IPS DF 4.7 (cell line): Measurements from ENCODE around the gene RNF112.
"Not testable (repeated sequence)": the region's sequence is repeated elsewhere in the genome, so short reads cannot be mapped to it uniquely, and the experiment has no call there.

Experiments
- DNase-seq: peaks from one replicate; pipeline ENCODE4 v3.0.0-alpha.2; 2013; ENCODE audit warnings: low spot score; ENCODE audit errors: extremely low read depth

RNF112 gene

GRCh38 chr17:19447085-19447583 lies 36.1 kb downstream of the RNF112 start:
- DNase-seq: no peak

- DNase-seq: no peak
Observed at GRCh38 chr17:19448341-19449268, 37.6 kb downstream of the RNF112 start.

- no peak for DNase-seq
Observed at GRCh38 chr17:19449656-19450055, 38.6 kb downstream of the RNF112 start.

GRCh38 chr17:19453296-19453695 lies 42.3 kb downstream of the RNF112 start:
- DNase-seq: no peak

- DNase-seq: no peak
Observed at GRCh38 chr17:19454074-19454473, 43.0 kb downstream of the RNF112 start.

GRCh38 chr17:19456016-19456927 lies 45.2 kb downstream of the RNF112 start:
- DNase-seq: no peak

GRCh38 chr17:19457046-19457445 lies 46.0 kb downstream of the RNF112 start:
- no peak for DNase-seq

GRCh38 chr17:19457830-19458271 lies 46.8 kb downstream of the RNF112 start:
- no peak for DNase-seq

GRCh38 chr17:19458481-19458880 lies 47.4 kb downstream of the RNF112 start:
- not testable (repeated sequence) for DNase-seq

- not testable (repeated sequence) for DNase-seq
Observed at GRCh38 chr17:19459018-19459655, 48.1 kb downstream of the RNF112 start.

- no peak for DNase-seq
Observed at GRCh38 chr17:19460700-19461099, 49.7 kb downstream of the RNF112 start.

GRCh38 chr17:19461116-19461515 lies 50.1 kb downstream of the RNF112 start:
- no peak for DNase-seq

- DNase-seq: no peak
Observed at GRCh38 chr17:19461681-19462080, 50.6 kb downstream of the RNF112 start.

GRCh38 chr17:19462456-19463035 lies 51.5 kb downstream of the RNF112 start:
- DNase-seq: not testable (repeated sequence)

- no peak for DNase-seq
Observed at GRCh38 chr17:19464031-19465026, 53.3 kb downstream of the RNF112 start.
